ENCODE measurements around the gene PRSS2. TPM values are rescaled to one million over a fixed set of nuclear protein-coding genes. Genes with fewer than 3 reads are reported as not detected.

Gene PRSS2
- total RNA-seq, 1 donor = not detected

GRCh38 chr7:142798451-142799436, 28.0 kb downstream of the PRSS2 start:
- Histone ChIP-seq H3K4me2 (ENCODE audit: insufficient read depth, low read length) (no peak overlapping the region), H3K36me3 (ENCODE audit: insufficient read depth, low read length) (no peaks in the 10 kb centered on the region), H3K79me2 (ENCODE audit: insufficient read depth, low read length) (no peaks in the 10 kb centered on the region), H3K9me3 (ENCODE audit: low read depth, low read length) (no peaks in the 10 kb centered on the region), H4K20me1 (ENCODE audit: insufficient read depth, low read length) (no peaks in the 10 kb centered on the region), H3K27ac (ENCODE audit: low read depth, low read length) (no peak overlapping the region), H3K27me3 (ENCODE audit: insufficient read depth, low read length) (peaks cover 60% of the 10 kb centered on the region), H3K4me1 (ENCODE audit: insufficient read depth, low read length) (no peaks in the 10 kb centered on the region), H3K4me3 (ENCODE audit: insufficient read depth, low read length) (no peak overlapping the region), H2AFZ (ENCODE audit: low read length) (no peak overlapping the region)
- TF ChIP-seq, protein P1, sequence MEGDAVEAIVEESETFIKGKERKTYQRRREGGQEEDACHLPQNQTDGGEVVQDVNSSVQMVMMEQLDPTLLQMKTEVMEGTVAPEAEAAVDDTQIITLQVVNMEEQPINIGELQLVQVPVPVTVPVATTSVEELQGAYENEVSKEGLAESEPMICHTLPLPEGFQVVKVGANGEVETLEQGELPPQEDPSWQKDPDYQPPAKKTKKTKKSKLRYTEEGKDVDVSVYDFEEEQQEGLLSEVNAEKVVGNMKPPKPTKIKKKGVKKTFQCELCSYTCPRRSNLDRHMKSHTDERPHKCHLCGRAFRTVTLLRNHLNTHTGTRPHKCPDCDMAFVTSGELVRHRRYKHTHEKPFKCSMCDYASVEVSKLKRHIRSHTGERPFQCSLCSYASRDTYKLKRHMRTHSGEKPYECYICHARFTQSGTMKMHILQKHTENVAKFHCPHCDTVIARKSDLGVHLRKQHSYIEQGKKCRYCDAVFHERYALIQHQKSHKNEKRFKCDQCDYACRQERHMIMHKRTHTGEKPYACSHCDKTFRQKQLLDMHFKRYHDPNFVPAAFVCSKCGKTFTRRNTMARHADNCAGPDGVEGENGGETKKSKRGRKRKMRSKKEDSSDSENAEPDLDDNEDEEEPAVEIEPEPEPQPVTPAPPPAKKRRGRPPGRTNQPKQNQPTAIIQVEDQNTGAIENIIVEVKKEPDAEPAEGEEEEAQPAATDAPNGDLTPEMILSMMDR (IDR thresholded peaks at IDR 0.05; ENCODE audit: extremely low read depth, low read depth, low read length) = no peak
- DNase-seq (ENCODE audit: insufficient read length, low spot score, missing footprints) = no peak

DNA sequence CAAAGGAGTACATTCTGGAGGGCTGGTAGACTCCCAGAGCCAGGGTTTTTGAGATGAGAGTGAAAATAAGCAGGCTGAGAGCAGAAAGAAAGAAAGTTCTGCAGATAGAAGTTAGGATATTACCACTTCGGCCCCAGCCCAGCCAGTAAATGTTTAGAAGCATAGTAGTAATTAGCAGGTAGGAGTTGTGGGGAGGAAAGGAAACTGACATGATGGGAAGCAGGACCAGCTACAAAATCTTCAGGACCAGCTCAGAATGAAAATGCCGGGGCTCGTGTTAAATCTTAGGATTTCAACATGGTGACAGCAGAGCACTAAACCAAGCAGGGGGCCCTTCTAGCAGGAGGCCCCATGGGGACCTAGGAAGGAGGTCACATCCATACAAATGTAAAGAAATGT, 28.7 kb downstream of the PRSS2 start:
- TF ChIP-seq, protein P1 (IDR thresholded peaks at IDR 0.05; ENCODE audit: extremely low read depth, low read depth, low read length) = no peak
- Histone ChIP-seq H3K27me3 (ENCODE audit: insufficient read depth, low read length) (peaks cover 63% of the 10 kb centered on the region), H2AFZ (ENCODE audit: low read length) (no peak overlapping the region), H3K36me3 (ENCODE audit: insufficient read depth, low read length) (no peaks in the 10 kb centered on the region), H3K4me3 (ENCODE audit: insufficient read depth, low read length) (no peak overlapping the region), H3K4me2 (ENCODE audit: insufficient read depth, low read length) (no peak overlapping the region), H3K79me2 (ENCODE audit: insufficient read depth, low read length) (no peaks in the 10 kb centered on the region), H3K9me3 (ENCODE audit: low read depth, low read length) (no peaks in the 10 kb centered on the region), H3K4me1 (ENCODE audit: insufficient read depth, low read length) (no peaks in the 10 kb centered on the region), H3K27ac (ENCODE audit: low read depth, low read length) (no peak overlapping the region), H4K20me1 (ENCODE audit: insufficient read depth, low read length) (no peaks in the 10 kb centered on the region)
- DNase-seq (ENCODE audit: insufficient read length, low spot score, missing footprints) = no peak

GRCh38 chr7:142800088-142800487, 29.3 kb downstream of the PRSS2 start:
- Histone ChIP-seq H3K4me2 (ENCODE audit: insufficient read depth, low read length) (no peak overlapping the region), H3K27ac (ENCODE audit: low read depth, low read length) (no peak overlapping the region), H3K4me3 (ENCODE audit: insufficient read depth, low read length) (no peak overlapping the region), H4K20me1 (ENCODE audit: insufficient read depth, low read length) (no peaks in the 10 kb centered on the region), H3K9me3 (ENCODE audit: low read depth, low read length) (no peaks in the 10 kb centered on the region), H2AFZ (ENCODE audit: low read length) (no peak overlapping the region), H3K27me3 (ENCODE audit: insufficient read depth, low read length) (peaks cover 56% of the 10 kb centered on the region), H3K4me1 (ENCODE audit: insufficient read depth, low read length) (no peaks in the 10 kb centered on the region), H3K79me2 (ENCODE audit: insufficient read depth, low read length) (no peaks in the 10 kb centered on the region), H3K36me3 (ENCODE audit: insufficient read depth, low read length) (no peaks in the 10 kb centered on the region)
- TF ChIP-seq, protein P1 (IDR thresholded peaks at IDR 0.05; ENCODE audit: extremely low read depth, low read depth, low read length) = no peak
- no peak for DNase-seq (ENCODE audit: insufficient read length, low spot score, missing footprints)

DNA sequence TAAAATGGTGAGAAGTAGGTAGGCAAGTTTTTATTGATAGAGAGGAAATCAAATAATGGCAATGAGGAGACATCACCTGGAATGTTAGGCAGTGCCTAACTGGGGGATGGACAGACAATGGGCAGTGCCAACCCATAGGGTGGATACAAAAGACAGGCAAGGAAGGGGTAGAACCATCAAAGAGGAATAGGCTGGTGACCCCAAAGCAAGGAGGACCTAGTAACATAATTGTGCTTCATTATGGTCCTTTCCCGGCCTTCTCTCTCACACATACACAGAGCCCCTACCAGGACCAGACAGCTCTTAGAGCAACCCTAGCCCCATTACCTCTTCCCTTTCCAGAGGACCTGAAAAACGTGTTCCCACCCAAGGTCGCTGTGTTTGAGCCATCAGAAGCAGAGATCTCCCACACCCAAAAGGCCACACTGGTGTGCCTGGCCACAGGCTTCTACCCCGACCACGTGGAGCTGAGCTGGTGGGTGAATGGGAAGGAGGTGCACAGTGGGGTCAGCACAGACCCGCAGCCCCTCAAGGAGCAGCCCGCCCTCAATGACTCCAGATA, 30.0 kb downstream of the PRSS2 start:
- H3K27me3 ChIP-seq (ENCODE audit: insufficient read depth, low read length) = peaks cover 50% of the 10 kb centered on the region
- no peaks in the 10 kb centered on the region for H3K4me1 ChIP-seq (ENCODE audit: insufficient read depth, low read length)
- H3K4me3 ChIP-seq (ENCODE audit: insufficient read depth, low read length) = no peak overlapping the region
- no peaks in the 10 kb centered on the region for H3K36me3 ChIP-seq (ENCODE audit: insufficient read depth, low read length)
- H4K20me1 ChIP-seq (ENCODE audit: insufficient read depth, low read length) = no peaks in the 10 kb centered on the region
- DNase-seq (ENCODE audit: insufficient read length, low spot score, missing footprints) = no peak
- no peaks in the 10 kb centered on the region for H3K9me3 ChIP-seq (ENCODE audit: low read depth, low read length)
- TF ChIP-seq, protein P1 (IDR thresholded peaks at IDR 0.05; ENCODE audit: extremely low read depth, low read depth, low read length) = no peak
- no peaks in the 10 kb centered on the region for H3K79me2 ChIP-seq (ENCODE audit: insufficient read depth, low read length)
- no peak overlapping the region for H3K4me2 ChIP-seq (ENCODE audit: insufficient read depth, low read length)
- H3K27ac ChIP-seq (ENCODE audit: low read depth, low read length) = no peak overlapping the region
- no peak overlapping the region for H2AFZ ChIP-seq (ENCODE audit: low read length)
